HCT116 (cell line): ENCODE measurements around the gene DMXL1. TPM values are rescaled to one million over a fixed set of nuclear protein-coding genes. Genes with fewer than 3 reads are reported as not detected.

ENCODE experiments used
- ATAC-seq: fragments of 200-7000 bp; cut with Tn5 transposase; 2 replicates; pipeline ENCODE4 v1.9.1; 2020; ENCODE audit warnings: mild to moderate bottlenecking, moderate library complexity
- BruUV-seq: library from RNA; stranded (reverse); fragments of 400-500 nt; replicated peaks from 2 replicates; lab custom pipeline; 2021; lab: Mats Ljungman, UMichigan
- CTCF ChIA-PET: fragments of 300-600 bp; sonication (Branson Sonifier 250); formaldehyde crosslinking; loops from one replicate; lab custom pipeline; 2021; ENCODE audit warnings: antibody characterized with exemption; lab: Charles Lee
- POLR2A ChIA-PET: fragments of 300-600, 350-600 bp; sonication (Branson Sonifier 250); formaldehyde crosslinking; loops from one replicate; lab custom pipeline; 2021; ENCODE audit warnings: antibody characterized with exemption; lab: Charles Lee
- RAD21 ChIA-PET, 2 experiments: fragments of 300-600 bp; sonication (Branson Sonifier 250); formaldehyde crosslinking; loops; one replicate each; lab custom pipeline; 2023; ENCODE audit warnings: low total read pairs in 2 of 2; ENCODE audit not compliant: uncharacterized antibody in 2 of 2, unreplicated experiment in 2 of 2, low non-redundant PET in 1 of 2; lab: Charles Lee
- DNase-seq: peaks from one replicate; pipeline ENCODE4 v3.0.0-alpha.2; 2010; ENCODE audit warnings: low read depth, low spot score
- H2AFZ ChIP-seq: fragments of 200-600 bp; shearing (Covaris generic), sonication (generic); 2 replicates; pipeline ENCODE4 v1.6.1; 2017; ENCODE audit warnings: low read depth, mixed run types, mixed read lengths, antibody characterized with exemption, low read length; ENCODE audit not compliant: poor library complexity, severe bottlenecking
- H3K27ac ChIP-seq: 2 replicates; pipeline ENCODE4 v1.5.1; 2012; ENCODE audit warnings: low read depth, low read length
- H3K27me3 ChIP-seq: fragments of 200-600 bp; sonication (generic); 2 replicates; pipeline ENCODE4 v1.6.1; 2016; ENCODE audit warnings: mixed run types, low read length, mixed read lengths; ENCODE audit not compliant: insufficient read depth
- H3K36me3 ChIP-seq, 2 experiments: fragments of 200-500 bp in 1 of 2; fragments of 200-600 bp in 1 of 2; sonication (Bioruptor generic) in 1 of 2; sonication (generic) in 1 of 2; 2 replicates each; pipeline versions ENCODE4 v1.5.1 to v1.6.1; 2014 to 2016; ENCODE audit warnings: low read length in 2 of 2, inconsistent platforms in 1 of 2, mixed read lengths in 1 of 2, mixed run types in 1 of 2; ENCODE audit not compliant: insufficient read depth in 2 of 2, control insufficient read depth in 1 of 2
- H3K4me1 ChIP-seq, 2 experiments: fragments of 200-600 bp in 1 of 2; sonication (generic) in 1 of 2; 2 replicates each; pipeline versions ENCODE4 v1.5.1 to v1.6.1; 2012 to 2017; ENCODE audit warnings: low read length in 2 of 2, inconsistent platforms in 1 of 2, mild to moderate bottlenecking in 1 of 2, mixed read lengths in 1 of 2, mixed run types in 1 of 2, moderate library complexity in 1 of 2; ENCODE audit not compliant: insufficient read depth in 2 of 2, control insufficient read depth in 1 of 2
- H3K4me2 ChIP-seq: fragments of 200-600 bp; sonication (generic); 2 replicates; pipeline ENCODE4 v1.6.1; 2017; ENCODE audit warnings: mixed run types, low read length, mixed read lengths
- H3K4me3 ChIP-seq, 2 experiments: fragments of 200-600 bp in 1 of 2; sonication (generic) in 1 of 2; replicated peaks in 1 of 2; 2 replicates each; pipeline ENCODE4 v1.5.1; 2011 to 2016; ENCODE audit warnings: low read length in 2 of 2, control low read depth in 1 of 2, low read depth in 1 of 2, mild to moderate bottlenecking in 1 of 2, mixed read lengths in 1 of 2, mixed run types in 1 of 2
- H3K79me2 ChIP-seq: fragments of 200-600 bp; sonication (generic); 2 replicates; pipeline ENCODE4 v1.6.1; 2017; ENCODE audit warnings: mild to moderate bottlenecking, mixed run types, low read length, moderate library complexity, mixed read lengths; ENCODE audit not compliant: insufficient read depth
- H3K9ac ChIP-seq: fragments of 200-600 bp; sonication (generic); 2 replicates; pipeline ENCODE4 v1.6.1; 2016; ENCODE audit warnings: low read length, mixed read lengths
- H3K9me2 ChIP-seq: fragments of 200-600 bp; sonication (generic), shearing (Covaris generic); 2 replicates; pipeline ENCODE4 v1.6.1; 2017; ENCODE audit warnings: mixed run types, mild to moderate bottlenecking, moderate library complexity; ENCODE audit not compliant: insufficient read depth
- H3K9me3 ChIP-seq, 2 experiments: fragments of 200-500 bp in 1 of 2; fragments of 200-600 bp in 1 of 2; sonication (Bioruptor generic) in 1 of 2; sonication (generic) in 1 of 2; 2 replicates each; pipeline ENCODE4 v1.6.1; 2014 to 2017; ENCODE audit warnings: low read length in 2 of 2, mixed read lengths in 2 of 2, inconsistent platforms in 1 of 2, low read depth in 1 of 2, mild to moderate bottlenecking in 1 of 2, mixed run types in 1 of 2, moderate library complexity in 1 of 2; ENCODE audit not compliant: control insufficient read depth in 1 of 2, insufficient read depth in 1 of 2
- H4K20me1 ChIP-seq: fragments of 200-600 bp; sonication (generic), shearing (Covaris generic); 2 replicates; pipeline ENCODE4 v1.6.1; 2017; ENCODE audit warnings: mixed run types, mild to moderate bottlenecking, moderate library complexity; ENCODE audit not compliant: insufficient read depth
- CBX3 ChIP-seq: IDR thresholded peaks from 2 replicates; pipeline ENCODE4 v1.6.1; 2012; ENCODE audit warnings: low read depth
- CEBPB ChIP-seq: IDR thresholded peaks from 2 replicates; pipeline ENCODE4 v1.6.1; 2012; ENCODE audit warnings: low read depth
- ELF1 ChIP-seq: IDR thresholded peaks from 2 replicates; pipeline ENCODE4 v1.6.1; 2012; ENCODE audit warnings: low read depth, borderline replicate concordance
- EZH2 ChIP-seq: fragments of 200-600 bp; sonication (generic); IDR thresholded peaks from 2 replicates; pipeline ENCODE4 v1.6.1; 2017; ENCODE audit warnings: antibody characterized with exemption, mixed run types
- EZH2phosphoT487 ChIP-seq: fragments of 200-600 bp; IDR thresholded peaks from 2 replicates; pipeline ENCODE4 v1.6.1; 2018; ENCODE audit warnings: antibody characterized with exemption, borderline replicate concordance
- JUND ChIP-seq: IDR thresholded peaks from 2 replicates; pipeline ENCODE4 v1.6.1; 2012
- MAX ChIP-seq: IDR thresholded peaks from 2 replicates; pipeline ENCODE4 v1.6.1; 2012
- POLR2A ChIP-seq: IDR thresholded peaks from 2 replicates; pipeline ENCODE4 v1.7.0; 2011; ENCODE audit warnings: borderline replicate concordance; ENCODE audit not compliant: insufficient read depth, insufficient read length; ENCODE audit errors: extremely low read depth
- POLR2AphosphoS5 ChIP-seq: IDR thresholded peaks from 2 replicates; pipeline ENCODE4 v1.6.1; 2011; ENCODE audit warnings: mild to moderate bottlenecking, low read depth, low read length, moderate library complexity
- RAD21 ChIP-seq: IDR thresholded peaks from 2 replicates; pipeline ENCODE4 v1.6.1; 2012; ENCODE audit warnings: low read depth, mild to moderate bottlenecking
- SRF ChIP-seq: IDR thresholded peaks from 2 replicates; pipeline ENCODE4 v1.6.1; 2012; ENCODE audit warnings: low read depth
- TCF7L2 ChIP-seq: IDR thresholded peaks from 2 replicates; pipeline ENCODE4 v1.7.0; 2011; ENCODE audit warnings: borderline replicate concordance, inconsistent platforms; ENCODE audit not compliant: insufficient read depth, insufficient read length; ENCODE audit errors: extremely low read depth
- YY1 ChIP-seq: IDR thresholded peaks from 2 replicates; pipeline ENCODE4 v1.6.1; 2011; ENCODE audit warnings: low read length, low read depth, moderate library complexity, mild to moderate bottlenecking; ENCODE audit not compliant: insufficient replicate concordance; ENCODE audit errors: extremely low read depth
- ZBTB33 ChIP-seq: IDR thresholded peaks from 2 replicates; pipeline ENCODE4 v1.6.1; 2011; ENCODE audit warnings: mild to moderate bottlenecking, low read length, moderate library complexity; ENCODE audit not compliant: insufficient replicate concordance; ENCODE audit errors: extremely low read depth
- ZFX ChIP-seq: fragments of 450-650 bp; IDR thresholded peaks from 2 replicates; pipeline ENCODE4 v1.6.1; 2017
- ZNF274 ChIP-seq: fragments of 200-500 bp; sonication (Bioruptor generic); IDR thresholded peaks from 2 replicates; pipeline ENCODE4 v1.6.1; 2014; ENCODE audit warnings: mild to moderate bottlenecking, low read depth, low read length, inconsistent platforms
- intact Hi-C: fragments of 100-400 bp; cut with micrococcal nuclease; formaldehyde crosslinking; loops from 2 replicates; pipeline ENCODE4 v1.10.0; 2022
- total RNA-seq: library from RNA; stranded (reverse); gene quantifications from one replicate; pipeline ENCODE4 v1.2.1, GENCODE V29; 2021; ENCODE audit not compliant: unreplicated experiment

The DMXL1 gene
- total RNA-seq, 1 experiment from 2014 or later: 21.1 TPM

GRCh38 chr5:119243888-119244287, 173.0 kb downstream of the DMXL1 start:
- ChIA-PET RAD21 (no interaction called here), CTCF (no interaction called here), POLR2A (no interaction called here)
- H3K4me2 ChIP-seq: no peak overlapping the region
- no peak overlapping the region for H2AFZ ChIP-seq
- no peaks in the 10 kb centered on the region for H3K27me3 ChIP-seq
- H4K20me1 ChIP-seq: no peaks in the 10 kb centered on the region
- TF ChIP-seq JUND: no peak
- no peak for TF ChIP-seq CBX3
- no peak for TF ChIP-seq MAX
- TF ChIP-seq EZH2: no peak
- no peak for TF ChIP-seq YY1
- no peak for TF ChIP-seq CEBPB
- H3K4me3 ChIP-seq: no peak overlapping the region
- no peaks in the 10 kb centered on the region for H3K4me1 ChIP-seq
- H3K9ac ChIP-seq: no peak overlapping the region
- ATAC-seq (no peak), DNase-seq (no peak)
- no peaks in the 10 kb centered on the region for H3K9me2 ChIP-seq
- H3K27ac ChIP-seq: no peak overlapping the region
- no TSS peak for BruUV-seq
- no peaks in the 10 kb centered on the region for H3K9me3 ChIP-seq
- no peaks in the 10 kb centered on the region for H3K79me2 ChIP-seq
- intact Hi-C loops: no loop called here
- H3K36me3 ChIP-seq: no peaks in the 10 kb centered on the region

GRCh38 chr5:119250946-119251901, 180.3 kb downstream of the DMXL1 start:
- H3K4me1 ChIP-seq: peaks cover 2 to 8% of the 10 kb centered on the region in 2 experiments; a peak in 3 of 4 replicates
- no peak overlapping the region for H2AFZ ChIP-seq
- no peak for ATAC-seq
- no peaks in the 10 kb centered on the region for H3K27me3 ChIP-seq
- H3K27ac ChIP-seq: no peak overlapping the region
- POLR2A ChIA-PET: no interaction called here
- H3K36me3 ChIP-seq: no peaks in the 10 kb centered on the region
- H3K9ac ChIP-seq: no peak overlapping the region
- DNase-seq: no peak
- TF ChIP-seq SRF (no peak), POLR2A (no peak), POLR2AphosphoS5 (no peak), ZFX (no peak), ELF1 (no peak), ZNF274 (no peak), EZH2 (no peak), TCF7L2 (no peak), YY1 (no peak), CBX3 (no peak), ZBTB33 (no peak), CEBPB (no peak), RAD21 (no peak), JUND (no peak), EZH2phosphoT487 (no peak)
- H3K79me2 ChIP-seq: no peaks in the 10 kb centered on the region
- no peaks in the 10 kb centered on the region for H3K9me2 ChIP-seq
- no peaks in the 10 kb centered on the region for H4K20me1 ChIP-seq
- RAD21 ChIA-PET: no interaction called here
- H3K4me2 ChIP-seq: no peak overlapping the region
- intact Hi-C loops: no loop called here
- BruUV-seq: no TSS peak
- no peak overlapping the region for H3K4me3 ChIP-seq
- CTCF ChIA-PET: no interaction called here
- H3K9me3 ChIP-seq: no peaks in the 10 kb centered on the region
